Smooth muscle cell (in vitro differentiated cells): ENCODE results near the gene TWF2. TPM values are rescaled to one million over a fixed set of nuclear protein-coding genes. Genes with fewer than 3 reads are reported as not detected.

Experiments
- DNase-seq: peaks from one replicate; lab custom pipeline; 2025; ENCODE audit not compliant: unreplicated experiment; lab: John Stamatoyannopoulos, UW
- H2AFZ ChIP-seq: fragments of 200-600 bp; sonication (generic); 2 replicates; pipeline ENCODE4 v1.6.0; 2016; ENCODE audit warnings: antibody characterized with exemption, low read depth, mild to moderate bottlenecking
- H3F3A ChIP-seq: fragments of 200-600 bp; sonication (generic); 2 replicates; pipeline ENCODE4 v1.6.0; 2017; ENCODE audit warnings: antibody characterized with exemption, low read depth
- H3K27ac ChIP-seq: fragments of 200-600 bp; sonication (generic); 2 replicates; pipeline ENCODE4 v1.5.1; 2016; ENCODE audit warnings: low read depth, mild to moderate bottlenecking
- H3K27me3 ChIP-seq: fragments of 200-600 bp; sonication (generic); 2 replicates; pipeline ENCODE4 v1.6.1; 2016; ENCODE audit warnings: low read depth, mild to moderate bottlenecking
- H3K36me3 ChIP-seq: fragments of 200-600 bp; sonication (generic); 2 replicates; pipeline ENCODE4 v1.5.1; 2016; ENCODE audit warnings: low read depth
- H3K4me1 ChIP-seq: fragments of 200-600 bp; sonication (generic); 2 replicates; pipeline ENCODE4 v1.5.1; 2016; ENCODE audit warnings: low read depth
- H3K4me2 ChIP-seq: fragments of 200-600 bp; sonication (generic); 2 replicates; pipeline ENCODE4 v1.6.0; 2016; ENCODE audit warnings: mild to moderate bottlenecking
- H3K4me3 ChIP-seq: fragments of 200-600 bp; sonication (generic); 2 replicates; pipeline ENCODE4 v1.5.1; 2016; ENCODE audit warnings: mild to moderate bottlenecking
- H3K79me2 ChIP-seq: fragments of 200-600 bp; sonication (generic); 2 replicates; pipeline ENCODE4 v1.6.0; 2016; ENCODE audit warnings: low read depth, mild to moderate bottlenecking
- H3K9ac ChIP-seq: fragments of 200-600 bp; sonication (generic); 2 replicates; pipeline ENCODE4 v1.6.0; 2016; ENCODE audit warnings: low read depth
- H3K9me3 ChIP-seq: fragments of 200-600 bp; sonication (generic); replicated peaks from 2 replicates; pipeline ENCODE4 v1.5.1; 2016; ENCODE audit warnings: low read depth
- H4K20me1 ChIP-seq: fragments of 200-600 bp; sonication (generic); 2 replicates; pipeline ENCODE4 v1.6.0; 2016; ENCODE audit warnings: low read depth
- WGBS: methylation state at CpG from one replicate; pipeline ENCODE4 v1.1.7; 2016; ENCODE audit warnings: low lambda C conversion rate; 5-methylcytosine and 5-hydroxymethylcytosine counted together
- polyA plus RNA-seq: library from polyadenylated mRNA; unstranded; fragments of >200 nt; fragmentation: Nextera tagmentation; extraction: Ambion mirVana; gene quantifications from 2 replicates; pipeline ENCODE4 v1.2.1, GENCODE V29; 2016
- total RNA-seq: library from RNA; depleted of rRNA; stranded (reverse); fragments of >200 nt; gene quantifications from 2 replicates; pipeline ENCODE4 v1.2.3, GENCODE V29; 2014
- TF ChIP-seq, protein P1 (sequence below): fragments of 200-600 bp; sonication (generic); IDR thresholded peaks from 2 replicates; pipeline ENCODE4 v1.5.1; 2017; ENCODE audit warnings: borderline replicate concordance, mild to moderate bottlenecking, antibody characterized with exemption; ENCODE audit not compliant: insufficient read depth, poor library complexity, severe bottlenecking

TWF2 gene
- total and polyA plus RNA-seq, 2 experiments from 2014 or later: 80.9 to 96.8 TPM

DNA sequence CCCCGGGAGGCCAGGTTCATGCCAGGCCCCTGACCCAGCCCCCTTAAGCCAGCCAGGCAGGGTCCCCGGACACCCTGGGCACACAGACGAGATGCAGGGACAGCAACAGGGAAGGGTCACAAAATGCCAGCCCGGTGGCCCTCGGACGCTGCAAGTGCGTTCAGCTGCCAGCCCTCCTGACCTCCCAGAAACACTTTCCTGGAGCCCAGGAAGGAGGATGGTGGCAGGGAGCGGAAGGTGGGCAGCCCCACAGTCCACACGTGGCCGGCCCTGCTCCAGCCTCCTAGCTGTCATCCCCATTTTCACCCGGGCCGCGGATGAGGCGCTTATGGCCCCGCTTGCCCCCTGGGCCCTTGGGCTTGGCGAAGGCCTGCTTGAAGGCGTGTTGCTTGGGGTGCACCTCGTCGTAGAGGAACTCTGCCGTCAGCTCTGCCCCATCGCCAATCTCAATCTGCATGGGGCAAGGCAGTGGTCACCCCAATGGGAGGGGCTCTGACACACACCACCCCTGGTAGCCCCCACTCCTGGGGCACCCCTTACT, 10.1 kb downstream of the TWF2 start:
- H4K20me1 ChIP-seq: peaks cover 37% of the 10 kb centered on the region
- H2AFZ ChIP-seq: no peak overlapping the region
- 99% methylated on average over 21 of the region's 21 CpGs for WGBS
- H3K4me1 ChIP-seq: no peaks in the 10 kb centered on the region
- no peak overlapping the region for H3K4me2 ChIP-seq
- no peak overlapping the region for H3K4me3 ChIP-seq
- H3K79me2 ChIP-seq: peaks cover 5% of the 10 kb centered on the region
- no peak overlapping the region for H3K27ac ChIP-seq
- H3F3A ChIP-seq: no peaks in the 10 kb centered on the region
- TF ChIP-seq, protein P1, sequence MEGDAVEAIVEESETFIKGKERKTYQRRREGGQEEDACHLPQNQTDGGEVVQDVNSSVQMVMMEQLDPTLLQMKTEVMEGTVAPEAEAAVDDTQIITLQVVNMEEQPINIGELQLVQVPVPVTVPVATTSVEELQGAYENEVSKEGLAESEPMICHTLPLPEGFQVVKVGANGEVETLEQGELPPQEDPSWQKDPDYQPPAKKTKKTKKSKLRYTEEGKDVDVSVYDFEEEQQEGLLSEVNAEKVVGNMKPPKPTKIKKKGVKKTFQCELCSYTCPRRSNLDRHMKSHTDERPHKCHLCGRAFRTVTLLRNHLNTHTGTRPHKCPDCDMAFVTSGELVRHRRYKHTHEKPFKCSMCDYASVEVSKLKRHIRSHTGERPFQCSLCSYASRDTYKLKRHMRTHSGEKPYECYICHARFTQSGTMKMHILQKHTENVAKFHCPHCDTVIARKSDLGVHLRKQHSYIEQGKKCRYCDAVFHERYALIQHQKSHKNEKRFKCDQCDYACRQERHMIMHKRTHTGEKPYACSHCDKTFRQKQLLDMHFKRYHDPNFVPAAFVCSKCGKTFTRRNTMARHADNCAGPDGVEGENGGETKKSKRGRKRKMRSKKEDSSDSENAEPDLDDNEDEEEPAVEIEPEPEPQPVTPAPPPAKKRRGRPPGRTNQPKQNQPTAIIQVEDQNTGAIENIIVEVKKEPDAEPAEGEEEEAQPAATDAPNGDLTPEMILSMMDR: no peak
- DNase-seq: no peak
- H3K9me3 ChIP-seq: no peaks in the 10 kb centered on the region
- H3K36me3 ChIP-seq: no peaks in the 10 kb centered on the region
- H3K9ac ChIP-seq: no peak overlapping the region
- no peaks in the 10 kb centered on the region for H3K27me3 ChIP-seq

DNA sequence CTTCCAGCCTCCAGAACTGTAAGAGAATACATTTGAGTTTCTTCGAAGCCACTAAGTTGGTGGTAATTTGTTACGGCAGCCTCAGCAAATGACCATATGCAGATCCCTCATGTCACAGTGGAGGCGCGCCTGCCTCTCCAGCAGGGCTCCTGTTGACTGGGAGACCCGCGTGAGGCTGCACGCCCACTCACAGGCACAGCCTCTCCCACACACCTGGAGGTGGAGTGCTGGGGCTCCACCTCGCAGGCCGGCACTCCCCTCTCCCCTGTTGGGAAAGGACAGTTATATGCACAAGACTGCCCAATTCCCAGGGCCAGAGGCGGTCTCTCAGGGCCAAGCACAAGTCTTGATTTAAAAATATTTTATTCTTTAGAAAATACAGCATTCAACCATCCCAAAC, 10.7 kb downstream of the TWF2 start:
- Histone ChIP-seq H3K36me3 (no peaks in the 10 kb centered on the region), H4K20me1 (peaks cover 34% of the 10 kb centered on the region), H3K9me3 (no peaks in the 10 kb centered on the region), H3K9ac (no peak overlapping the region), H3K4me1 (no peaks in the 10 kb centered on the region), H3K4me2 (no peak overlapping the region), H3K27ac (no peak overlapping the region), H2AFZ (no peak overlapping the region), H3K27me3 (no peaks in the 10 kb centered on the region), H3K4me3 (no peak overlapping the region), H3F3A (no peaks in the 10 kb centered on the region), H3K79me2 (peaks cover 5% of the 10 kb centered on the region)
- DNase-seq: no peak
- TF ChIP-seq, protein P1: no peak
- 97% methylated on average over 10 of the region's 10 CpGs for WGBS

DNA sequence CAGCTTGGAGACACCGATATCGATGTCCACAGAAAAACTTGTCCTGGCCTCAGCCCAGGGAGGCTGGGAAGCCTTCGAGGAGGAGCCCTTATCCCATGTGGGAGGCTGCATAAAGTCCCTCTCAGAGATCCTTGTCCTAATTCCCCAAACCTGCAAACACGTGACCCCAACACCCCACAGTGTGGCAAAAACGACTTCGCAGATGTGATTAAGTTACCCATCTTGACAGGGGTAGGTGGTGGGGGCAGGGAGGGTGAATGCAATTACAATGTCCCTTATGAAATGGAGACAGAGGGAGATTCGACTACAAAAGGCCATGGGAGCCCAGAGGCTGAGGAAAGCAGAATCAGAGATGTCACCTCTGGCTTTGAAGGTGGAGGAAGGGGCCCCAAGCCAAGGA, 11.2 kb downstream of the TWF2 start:
- TF ChIP-seq, protein P1: no peak
- H3F3A ChIP-seq: no peaks in the 10 kb centered on the region
- no peak for DNase-seq
- no peaks in the 10 kb centered on the region for H3K27me3 ChIP-seq
- no peak overlapping the region for H2AFZ ChIP-seq
- no peak overlapping the region for H3K4me3 ChIP-seq
- 90% methylated on average over 7 of the region's 7 CpGs for WGBS
- H3K9me3 ChIP-seq: no peaks in the 10 kb centered on the region
- no peaks in the 10 kb centered on the region for H3K4me1 ChIP-seq
- peaks cover 3% of the 10 kb centered on the region for H3K79me2 ChIP-seq
- no peak overlapping the region for H3K4me2 ChIP-seq
- H3K36me3 ChIP-seq: no peaks in the 10 kb centered on the region
- H3K27ac ChIP-seq: no peak overlapping the region
- H4K20me1 ChIP-seq: peaks cover 29% of the 10 kb centered on the region
- no peak overlapping the region for H3K9ac ChIP-seq

DNA sequence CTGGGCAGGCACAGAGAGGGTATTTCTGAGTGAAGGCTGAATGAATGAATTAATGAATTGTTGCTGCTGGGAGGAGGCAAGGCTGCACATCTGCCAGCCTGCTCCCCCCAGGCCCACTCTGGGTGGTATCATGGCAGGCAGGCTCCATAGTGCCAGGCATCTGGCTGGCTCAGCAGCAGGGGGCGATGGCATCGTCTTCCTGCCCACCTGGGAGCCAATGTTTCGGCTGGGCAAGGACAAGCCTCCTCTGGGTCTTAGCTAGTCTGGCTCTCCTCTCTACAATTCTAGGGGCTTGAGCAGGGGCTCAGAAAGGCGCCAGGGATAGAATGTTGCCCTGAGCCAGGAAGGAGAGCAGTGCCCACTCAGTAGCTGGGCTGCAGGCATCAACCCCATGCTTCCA, 11.8 kb downstream of the TWF2 start:
- Histone ChIP-seq H3K79me2 (no peaks in the 10 kb centered on the region), H3K4me1 (no peaks in the 10 kb centered on the region), H3F3A (no peaks in the 10 kb centered on the region), H3K4me3 (no peak overlapping the region), H3K9me3 (no peaks in the 10 kb centered on the region), H4K20me1 (peaks cover 22% of the 10 kb centered on the region), H3K27me3 (no peaks in the 10 kb centered on the region), H3K4me2 (no peak overlapping the region), H3K27ac (no peak overlapping the region), H3K36me3 (no peaks in the 10 kb centered on the region), H3K9ac (no peak overlapping the region), H2AFZ (no peak overlapping the region)
- TF ChIP-seq, protein P1: no peak
- WGBS: 89% methylated on average over 4 of the region's 4 CpGs
- DNase-seq: no peak
